Esophagus muscularis mucosa (tissue), 4 donors: ENCODE data around the gene AKAP13. TPM values are rescaled to one million over a fixed set of nuclear protein-coding genes. Genes with fewer than 3 reads are reported as not detected.
A peak's percentile ranks its signal among the peaks of the same experiment; 100 is the strongest.

Source experiments
- DNase-seq: peaks from one replicate; pipeline ENCODE4 v3.0.0-alpha.2; 2017; ENCODE audit errors: extremely low spot score
- H3K27ac ChIP-seq, 4 donors: fragments of 200-600 bp; sonication (generic); replicated peaks in 1 of 4; 1 replicate in 3 of 4; 2 replicates in 1 of 4; pipeline ENCODE4 v1.5.1; 2016 to 2019; ENCODE audit warnings: mild to moderate bottlenecking in 1 of 4
- H3K27me3 ChIP-seq, 4 donors: fragments of 200-600 bp; sonication (generic); one replicate each; pipeline versions ENCODE4 v1.5.1 to v1.6.0; 2016 to 2019
- H3K36me3 ChIP-seq, 4 donors: fragments of 200-600 bp; sonication (generic); one replicate each; pipeline ENCODE4 v1.5.1; 2016 to 2019
- H3K4me1 ChIP-seq, 4 donors: fragments of 200-600 bp; sonication (generic); one replicate each; pipeline ENCODE4 v1.5.1; 2016 to 2019
- H3K4me3 ChIP-seq, 4 donors: fragments of 200-600 bp; sonication (generic); 1 replicate in 2 of 4; 2 replicates in 2 of 4; pipeline ENCODE4 v1.5.1; 2016 to 2019; ENCODE audit warnings: mild to moderate bottlenecking in 4 of 4, moderate library complexity in 1 of 4
- H3K9me3 ChIP-seq, 4 donors: fragments of 200-600 bp; sonication (generic); 1 replicate in 3 of 4; 2 replicates in 1 of 4; pipeline ENCODE4 v1.5.1; 2016 to 2019
- EP300 ChIP-seq: sonication (generic); formaldehyde crosslinking; IDR thresholded peaks from one replicate; pipeline ENCODE4 v1.6.1; 2017; ENCODE audit warnings: antibody characterized with exemption
- POLR2A ChIP-seq: fragments of 450-650 bp; IDR thresholded peaks from one replicate; pipeline ENCODE4 v1.6.1; 2017; ENCODE audit warnings: antibody characterized with exemption, moderate library complexity, mild to moderate bottlenecking, low read depth
- POLR2AphosphoS5 ChIP-seq, 2 donors: sonication (generic); formaldehyde crosslinking; IDR thresholded peaks; one replicate each; pipeline ENCODE4 v1.6.1; 2017; ENCODE audit warnings: antibody characterized with exemption in 2 of 2
- WGBS: methylation state at CpG from one replicate; pipeline ENCODE4 v1.1.5; 2018; 5-methylcytosine and 5-hydroxymethylcytosine counted together
- intact Hi-C: fragments of 100-400 bp; cut with DNase I; formaldehyde crosslinking; loops from one replicate; pipeline ENCODE4 v1.15.1; 2023
- total RNA-seq, 4 donors: library from RNA; depleted of rRNA; stranded (reverse); fragments of >200 nt; gene quantifications; one replicate each; pipeline versions ENCODE4 v1.1.0 to v1.2.1, GENCODE V29; 2016
- TF ChIP-seq, protein P1 (sequence below), 3 experiments: fragments of 200-600 bp in 2 of 3; fragments of 450-650 bp in 1 of 3; sonication (generic) in 2 of 3; IDR thresholded peaks; one replicate each; pipeline ENCODE4 v1.5.1; 2017 to 2019; ENCODE audit warnings: antibody characterized with exemption in 3 of 3, mild to moderate bottlenecking in 2 of 3, moderate library complexity in 1 of 3

Gene AKAP13
- total RNA-seq, 4 donors from 2014 or later: 232 to 323 (median 284) TPM

DNA sequence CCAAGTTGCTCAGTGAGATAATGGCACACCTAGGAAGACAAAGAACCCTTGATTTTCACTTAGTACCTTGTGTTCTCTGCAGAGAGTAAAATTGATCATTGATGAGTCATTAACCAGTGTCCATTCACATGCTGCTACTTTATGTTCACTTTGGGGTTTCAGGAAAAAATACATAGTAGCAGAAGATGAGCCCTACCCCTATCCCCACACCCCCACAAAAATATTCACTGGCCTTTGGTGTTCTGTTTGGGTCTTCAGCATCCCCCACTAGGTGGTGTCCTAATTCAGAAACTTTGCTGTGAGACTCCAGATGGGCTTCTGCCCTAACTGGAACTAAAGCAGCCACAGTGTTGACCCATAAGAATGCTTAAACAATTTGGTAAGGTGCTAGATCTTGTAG lies 235.5 kb downstream of the AKAP13 start:
- no peaks in the 10 kb centered on the region for H3K36me3 ChIP-seq
- H3K27me3 ChIP-seq: no peaks in the 10 kb centered on the region
- peaks cover 76 to 87% (median 85%) of the 10 kb centered on the region in 4 donors for H3K4me1 ChIP-seq
- H3K9me3 ChIP-seq: no peaks in the 10 kb centered on the region
- DNase-seq: no peak
- no peak for TF ChIP-seq POLR2AphosphoS5 (IDR thresholded peaks at IDR 0.05)
- no peak for TF ChIP-seq EP300
- no peak for TF ChIP-seq POLR2A
- TF ChIP-seq, protein P1, sequence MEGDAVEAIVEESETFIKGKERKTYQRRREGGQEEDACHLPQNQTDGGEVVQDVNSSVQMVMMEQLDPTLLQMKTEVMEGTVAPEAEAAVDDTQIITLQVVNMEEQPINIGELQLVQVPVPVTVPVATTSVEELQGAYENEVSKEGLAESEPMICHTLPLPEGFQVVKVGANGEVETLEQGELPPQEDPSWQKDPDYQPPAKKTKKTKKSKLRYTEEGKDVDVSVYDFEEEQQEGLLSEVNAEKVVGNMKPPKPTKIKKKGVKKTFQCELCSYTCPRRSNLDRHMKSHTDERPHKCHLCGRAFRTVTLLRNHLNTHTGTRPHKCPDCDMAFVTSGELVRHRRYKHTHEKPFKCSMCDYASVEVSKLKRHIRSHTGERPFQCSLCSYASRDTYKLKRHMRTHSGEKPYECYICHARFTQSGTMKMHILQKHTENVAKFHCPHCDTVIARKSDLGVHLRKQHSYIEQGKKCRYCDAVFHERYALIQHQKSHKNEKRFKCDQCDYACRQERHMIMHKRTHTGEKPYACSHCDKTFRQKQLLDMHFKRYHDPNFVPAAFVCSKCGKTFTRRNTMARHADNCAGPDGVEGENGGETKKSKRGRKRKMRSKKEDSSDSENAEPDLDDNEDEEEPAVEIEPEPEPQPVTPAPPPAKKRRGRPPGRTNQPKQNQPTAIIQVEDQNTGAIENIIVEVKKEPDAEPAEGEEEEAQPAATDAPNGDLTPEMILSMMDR (IDR thresholded peaks at IDR 0.05): peak; percentile 52 to 55 (median 54)
- H3K4me3 ChIP-seq: no peak overlapping the region
- intact Hi-C loops: no loop called here
- H3K27ac ChIP-seq: peak overlapping the region; percentile 80 to 89 (median 86)

DNA sequence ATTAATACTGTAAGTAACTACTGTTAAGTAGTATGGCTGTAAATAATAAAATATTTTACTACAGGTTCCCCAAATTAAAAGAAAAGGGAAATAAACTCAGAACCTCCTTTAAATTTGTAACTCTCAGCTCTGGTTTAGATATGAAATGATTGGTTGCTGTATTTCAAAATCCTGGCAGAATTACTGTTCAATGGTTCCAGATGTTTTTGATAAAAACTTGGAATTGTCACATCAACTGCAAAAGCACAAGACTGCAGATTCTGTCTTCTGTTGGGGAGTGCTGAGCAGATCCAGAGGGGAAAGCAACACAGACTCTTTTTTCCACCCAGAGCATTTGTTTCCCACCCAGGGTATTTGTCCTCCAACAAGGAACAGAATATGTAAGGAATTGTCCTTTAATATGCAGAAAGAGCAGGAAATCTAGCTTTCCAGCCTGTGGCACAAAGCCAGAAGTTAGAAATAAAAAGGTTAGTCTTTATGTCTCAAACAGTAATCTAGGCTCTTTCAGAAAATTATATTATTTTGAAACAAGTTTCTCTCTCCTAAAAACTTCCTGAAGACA lies 236.2 kb downstream of the AKAP13 start:
- H3K36me3 ChIP-seq: no peaks in the 10 kb centered on the region
- no peak overlapping the region for H3K4me3 ChIP-seq
- no peaks in the 10 kb centered on the region for H3K9me3 ChIP-seq
- H3K27ac ChIP-seq: peak overlapping the region; percentile 80 to 89 (median 86)
- peaks cover 79 to 87% (median 84%) of the 10 kb centered on the region in 4 donors for H3K4me1 ChIP-seq
- TF ChIP-seq POLR2AphosphoS5 (IDR thresholded peaks at IDR 0.05): peak in 1 of 2 donors; percentile 50
- no peak for TF ChIP-seq EP300
- TF ChIP-seq POLR2A: no peak
- TF ChIP-seq, protein P1 (IDR thresholded peaks at IDR 0.05): no peak
- intact Hi-C loops: no loop called here
- no peak for DNase-seq
- no peaks in the 10 kb centered on the region for H3K27me3 ChIP-seq

DNA sequence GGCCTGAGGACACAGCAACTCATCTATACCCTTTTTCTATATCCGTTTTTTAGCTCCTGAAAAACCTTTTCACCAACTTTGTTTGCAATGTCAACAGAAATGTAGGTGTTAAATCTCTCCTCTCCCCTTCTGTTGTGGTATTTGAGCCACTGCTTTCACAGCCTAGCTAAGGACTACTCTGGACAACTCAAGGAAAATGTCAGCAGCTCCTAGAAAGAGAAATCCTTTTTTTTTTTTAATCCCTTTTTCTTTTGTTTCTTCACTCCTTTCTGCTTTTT lies 237.8 kb downstream of the AKAP13 start:
- Histone ChIP-seq H3K27me3 (no peaks in the 10 kb centered on the region), H3K36me3 (no peaks in the 10 kb centered on the region), H3K9me3 (no peaks in the 10 kb centered on the region), H3K27ac (peak overlapping the region; percentile 80 to 89 (median 86)), H3K4me3 (peak overlapping the region; percentile 3 to 65 (median 60)), H3K4me1 (peaks cover 85 to 97% (median 92%) of the 10 kb centered on the region in 4 donors)
- TF ChIP-seq POLR2A (no peak), EP300 (no peak), POLR2AphosphoS5 (IDR thresholded peaks at IDR 0.05) (no peak)
- TF ChIP-seq, protein P1 (IDR thresholded peaks at IDR 0.05): no peak
- DNase-seq: no peak
- WGBS: 21% methylated on average over 1 of the region's 1 CpG
- intact Hi-C loops: no loop called here

DNA sequence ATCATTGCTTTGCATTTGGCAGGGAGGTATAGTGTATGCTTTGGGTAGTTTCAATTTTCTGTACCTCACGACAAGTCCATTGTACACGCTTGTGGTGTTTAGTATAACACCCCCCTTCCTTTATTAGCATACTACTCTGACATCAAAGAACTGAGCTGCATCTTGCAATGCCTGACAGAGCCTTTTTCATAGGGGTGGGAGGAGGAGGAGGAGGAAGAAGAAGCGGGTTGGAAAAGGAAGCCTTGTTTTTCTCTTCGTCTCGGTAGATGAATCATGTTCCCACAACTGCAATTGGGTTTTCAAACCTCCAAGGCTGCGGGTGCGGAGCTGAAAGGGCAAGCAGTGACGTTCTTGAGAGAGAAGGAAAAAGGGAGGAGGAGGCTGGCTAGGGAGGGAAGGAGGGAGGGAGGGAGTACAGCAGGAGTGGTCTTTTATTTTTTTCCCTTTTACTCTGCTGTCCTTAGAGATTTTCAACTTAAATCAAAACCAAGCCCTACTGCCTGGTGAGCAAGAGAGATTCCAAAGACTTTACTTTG lies 238.6 kb downstream of the AKAP13 start:
- H3K27me3 ChIP-seq: no peaks in the 10 kb centered on the region
- H3K27ac ChIP-seq: peak overlapping the region; percentile 80 to 89 (median 86)
- no peaks in the 10 kb centered on the region for H3K36me3 ChIP-seq
- no peaks in the 10 kb centered on the region for H3K9me3 ChIP-seq
- intact Hi-C loops: no loop called here
- peaks cover 90 to 97% (median 94%) of the 10 kb centered on the region in 4 donors for H3K4me1 ChIP-seq
- DNase-seq: peak; percentile 94
- peak overlapping the region; percentile 53 to 65 (median 60) for H3K4me3 ChIP-seq
- 1% methylated on average over 8 of the region's 8 CpGs for WGBS
- TF ChIP-seq POLR2A (no peak), EP300 (no peak), POLR2AphosphoS5 (IDR thresholded peaks at IDR 0.05) (peak; percentile 82 to 91)
- TF ChIP-seq, protein P1 (IDR thresholded peaks at IDR 0.05): peak in 1 of 3 experiments; percentile 22
